ENCODE measurements around the gene CYB561A3.

CYB561A3 gene

DNA sequence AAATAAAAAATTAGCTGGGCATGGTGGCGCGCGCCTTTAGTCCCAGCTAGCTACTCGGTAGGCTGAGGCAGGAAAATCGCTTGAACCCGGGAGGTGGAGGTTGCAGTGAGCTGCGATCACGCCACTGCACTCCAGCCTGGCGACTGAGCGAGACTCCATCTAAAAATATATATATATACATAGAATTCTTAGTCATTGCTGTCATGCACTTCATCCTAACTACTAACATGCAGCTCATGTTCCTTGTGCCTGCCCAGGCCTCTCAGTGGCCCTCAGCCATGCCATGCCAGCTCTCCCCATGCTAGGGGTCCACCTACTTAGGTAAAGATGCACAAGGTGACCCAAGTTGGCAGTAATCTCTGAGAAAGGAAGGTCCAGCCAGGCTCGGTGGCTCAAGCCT is 3.1 kb downstream of the CYB561A3 start:
- H3K4me3 ChIP-seq (ENCODE audit: low read depth, low read length): no peak overlapping the region
- DNase-seq (ENCODE audit: low read depth): no peak
- TF ChIP-seq, protein P1, sequence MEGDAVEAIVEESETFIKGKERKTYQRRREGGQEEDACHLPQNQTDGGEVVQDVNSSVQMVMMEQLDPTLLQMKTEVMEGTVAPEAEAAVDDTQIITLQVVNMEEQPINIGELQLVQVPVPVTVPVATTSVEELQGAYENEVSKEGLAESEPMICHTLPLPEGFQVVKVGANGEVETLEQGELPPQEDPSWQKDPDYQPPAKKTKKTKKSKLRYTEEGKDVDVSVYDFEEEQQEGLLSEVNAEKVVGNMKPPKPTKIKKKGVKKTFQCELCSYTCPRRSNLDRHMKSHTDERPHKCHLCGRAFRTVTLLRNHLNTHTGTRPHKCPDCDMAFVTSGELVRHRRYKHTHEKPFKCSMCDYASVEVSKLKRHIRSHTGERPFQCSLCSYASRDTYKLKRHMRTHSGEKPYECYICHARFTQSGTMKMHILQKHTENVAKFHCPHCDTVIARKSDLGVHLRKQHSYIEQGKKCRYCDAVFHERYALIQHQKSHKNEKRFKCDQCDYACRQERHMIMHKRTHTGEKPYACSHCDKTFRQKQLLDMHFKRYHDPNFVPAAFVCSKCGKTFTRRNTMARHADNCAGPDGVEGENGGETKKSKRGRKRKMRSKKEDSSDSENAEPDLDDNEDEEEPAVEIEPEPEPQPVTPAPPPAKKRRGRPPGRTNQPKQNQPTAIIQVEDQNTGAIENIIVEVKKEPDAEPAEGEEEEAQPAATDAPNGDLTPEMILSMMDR (conservative IDR thresholded peaks at IDR 0.05; ENCODE audit: low read depth, low read length): no peak

- no peak for DNase-seq (ENCODE audit: low read depth)
- H3K4me3 ChIP-seq (ENCODE audit: low read depth, low read length): no peak overlapping the region
- TF ChIP-seq, protein P1 (conservative IDR thresholded peaks at IDR 0.05; ENCODE audit: low read depth, low read length): no peak
Observed at GRCh38 chr11:61357894-61358239, 3.8 kb downstream of the CYB561A3 start.

DNA sequence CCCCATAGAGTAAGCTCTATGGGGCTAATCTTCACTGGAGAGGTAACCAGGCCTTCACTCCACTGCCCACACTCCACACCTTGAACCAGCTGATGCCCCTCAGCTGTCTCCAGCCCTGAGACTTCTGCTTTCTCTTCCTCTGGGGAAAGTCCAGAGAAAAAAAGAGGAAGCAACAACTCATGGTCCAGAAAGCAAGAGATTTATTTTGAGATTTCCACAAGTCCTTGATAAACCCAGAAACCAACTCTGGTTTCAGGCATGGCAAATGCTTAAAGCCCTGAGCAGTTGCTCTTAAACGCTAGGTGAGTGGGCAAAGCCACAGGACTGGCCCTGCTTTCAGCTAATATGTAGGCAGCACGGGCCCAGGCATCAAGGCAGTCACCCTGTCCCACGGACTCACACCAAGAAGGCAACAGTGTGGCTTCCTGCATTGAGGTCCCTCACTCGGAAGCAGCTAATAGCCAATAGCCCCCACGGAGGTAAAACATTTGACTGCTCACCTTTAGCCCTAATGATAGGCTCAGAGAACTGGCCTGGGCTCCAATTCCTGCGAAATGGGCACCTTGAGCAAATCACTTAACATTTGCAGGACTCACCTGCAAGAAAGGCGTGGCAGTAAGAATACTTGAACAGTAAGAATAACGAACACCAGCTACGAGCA is 4.3 kb downstream of the CYB561A3 start:
- TF ChIP-seq, protein P1 (conservative IDR thresholded peaks at IDR 0.05; ENCODE audit: low read depth, low read length): no peak
- no peak for DNase-seq (ENCODE audit: low read depth)
- H3K4me3 ChIP-seq (ENCODE audit: low read depth, low read length): no peak overlapping the region

- TF ChIP-seq, protein P1 (conservative IDR thresholded peaks at IDR 0.05; ENCODE audit: low read depth, low read length): no peak
- no peak for DNase-seq (ENCODE audit: low read depth)
- no peak overlapping the region for H3K4me3 ChIP-seq (ENCODE audit: low read depth, low read length)
Observed at GRCh38 chr11:61356706-61357105, 5.0 kb downstream of the CYB561A3 start.

DNA sequence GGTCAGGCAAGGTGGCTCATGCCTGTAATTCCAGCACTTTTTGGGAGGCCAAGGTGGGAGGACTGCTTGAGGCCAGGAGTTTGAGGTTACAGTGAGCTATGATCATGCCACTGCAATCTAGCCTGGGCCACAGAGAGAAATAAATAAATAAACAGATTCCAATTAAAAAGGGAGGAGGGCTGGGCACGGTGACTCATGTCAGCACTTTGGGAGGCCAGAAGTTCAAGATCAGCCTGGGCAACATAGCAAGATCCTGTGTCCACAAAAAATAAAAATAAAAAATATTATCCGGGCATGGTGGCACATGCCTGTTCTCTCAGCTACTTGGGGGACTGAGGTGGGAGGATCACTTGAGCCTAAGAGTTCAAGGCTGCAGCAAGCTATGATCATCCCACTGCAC is 7.5 kb downstream of the CYB561A3 start:
- no peak overlapping the region for H3K4me3 ChIP-seq (ENCODE audit: low read depth, low read length)

GRCh38 chr11:61353131-61354067 is 8.3 kb downstream of the CYB561A3 start:
- TF ChIP-seq, protein P1 (conservative IDR thresholded peaks at IDR 0.05; ENCODE audit: low read depth, low read length): no peak
- H3K4me3 ChIP-seq (ENCODE audit: low read depth, low read length): no peak overlapping the region
- DNase-seq (ENCODE audit: low read depth): no peak

More for the DNA sequence above, 7.5 kb downstream of the CYB561A3 start:
- TF ChIP-seq, protein P1 (conservative IDR thresholded peaks at IDR 0.05; ENCODE audit: low read depth, low read length): no peak
- no peak for DNase-seq (ENCODE audit: low read depth)

Data from choroid plexus epithelial cell (primary cell).